K562 (cell line): Measurements from ENCODE around the gene AGRN. TPM values are rescaled to one million over a fixed set of nuclear protein-coding genes. Genes with fewer than 3 reads are reported as not detected.

ENCODE experiments used
- CBFA2T2 ChIP-seq: fragments of 450-650 bp; conservative IDR thresholded peaks from 2 replicates; pipeline ENCODE4 v1.6.1; 2017; ENCODE audit warnings: mild to moderate bottlenecking
- CC2D1A ChIP-seq: fragments of 450-650 bp; IDR thresholded peaks from 2 replicates; pipeline ENCODE4 v1.6.1; 2017; ENCODE audit warnings: mild to moderate bottlenecking
- DIDO1 ChIP-seq: fragments of 450-650 bp; IDR thresholded peaks from 2 replicates; pipeline ENCODE4 v1.6.1; 2016; ENCODE audit warnings: low read depth, missing biosample characterization, missing genetic modification characterization
- EZH2 ChIP-seq: IDR thresholded peaks from 2 replicates; pipeline ENCODE4 v1.6.1; 2012; ENCODE audit warnings: low read depth, mild to moderate bottlenecking, inconsistent platforms, low read length, borderline replicate concordance
- FOXA1 ChIP-seq: fragments of 450-650 bp; IDR thresholded peaks from 2 replicates; pipeline ENCODE4 v1.6.1; 2016; ENCODE audit warnings: mild to moderate bottlenecking, borderline replicate concordance
- HDAC8 ChIP-seq: fragments of 450-650 bp; IDR thresholded peaks from 2 replicates; pipeline ENCODE4 v1.6.1; 2016; ENCODE audit warnings: mild to moderate bottlenecking, missing genetic modification characterization, moderate library complexity, missing compliant biosample characterization
- MBD2 ChIP-seq: sonication (generic); IDR thresholded peaks from 2 replicates; pipeline ENCODE4 v1.6.1; 2016; ENCODE audit warnings: low read depth, borderline replicate concordance
- MCM2 ChIP-seq: fragments of 450-650 bp; IDR thresholded peaks from 2 replicates; pipeline ENCODE4 v1.6.1; 2017; ENCODE audit warnings: low read depth, mild to moderate bottlenecking
- NCOA2 ChIP-seq, 2 experiments: fragments of 450-650 bp; IDR thresholded peaks; 2 replicates each; pipeline ENCODE4 v1.6.1; 2018; ENCODE audit warnings: mild to moderate bottlenecking in 2 of 2, moderate library complexity in 1 of 2; ENCODE audit not compliant: partially characterized antibody in 2 of 2
- PBX2 ChIP-seq, 2 experiments: IDR thresholded peaks in 1 of 2; conservative IDR thresholded peaks in 1 of 2; 2 replicates each; pipeline ENCODE4 v1.6.1; 2016; ENCODE audit warnings: low read depth in 2 of 2, mild to moderate bottlenecking in 1 of 2, missing compliant biosample characterization in 1 of 2, missing genetic modification characterization in 1 of 2, moderate library complexity in 1 of 2
- SIX5 ChIP-seq, 2 experiments: IDR thresholded peaks; 2 replicates each; pipeline ENCODE4 v1.6.1; 2011; ENCODE audit warnings: low read length in 2 of 2, borderline replicate concordance in 1 of 2, low read depth in 1 of 2, mild to moderate bottlenecking in 1 of 2, moderate library complexity in 1 of 2; ENCODE audit not compliant: insufficient read depth in 1 of 2
- SMAD2 ChIP-seq: fragments of 150-350 bp; IDR thresholded peaks from 2 replicates; pipeline ENCODE4 v1.6.1; 2014; ENCODE audit warnings: low read depth, mild to moderate bottlenecking, low read length
- SMARCE1 ChIP-seq: fragments of 450-650 bp; IDR thresholded peaks from 2 replicates; pipeline ENCODE4 v1.7.1; 2016; ENCODE audit warnings: mild to moderate bottlenecking
- SOX6 ChIP-seq: fragments of 450-650 bp; IDR thresholded peaks from 2 replicates; pipeline ENCODE4 v1.6.1; 2014; ENCODE audit warnings: mild to moderate bottlenecking
- TFE3 ChIP-seq: fragments of 450-650 bp; formaldehyde crosslinking; IDR thresholded peaks from 2 replicates; pipeline ENCODE4 v1.4.0; 2020; ENCODE audit warnings: mild to moderate bottlenecking, mixed read lengths
- U2AF1 ChIP-seq: fragments of 200-400 bp; formaldehyde crosslinking; optimal IDR thresholded peaks from 2 replicates; pipeline ENCODE3; 2017; ENCODE audit warnings: mild to moderate bottlenecking, low read depth, low read length, moderate library complexity
- ZBTB11 ChIP-seq, 3 experiments: fragments of 200-800 bp in 1 of 3; fragments of 250-450 bp in 1 of 3; fragments of 450-650 bp in 1 of 3; sonication (Bioruptor Pico) in 1 of 3; sonication (Bioruptor generic) in 1 of 3; formaldehyde crosslinking in 1 of 3; IDR thresholded peaks; 2 replicates each; pipeline versions ENCODE4 v1.6.1 to v1.8.0; 2016 to 2022; ENCODE audit warnings: mild to moderate bottlenecking in 2 of 3, missing genetic modification characterization in 2 of 3, missing compliant biosample characterization in 1 of 3, moderate library complexity in 1 of 3
- ZNF174 ChIP-seq: fragments of 250-450 bp; sonication (Bioruptor Pico); IDR thresholded peaks from 2 replicates; pipeline ENCODE4 v1.4.0; 2020; ENCODE audit warnings: mild to moderate bottlenecking
- ZNF57 ChIP-seq: fragments of 450-650 bp; formaldehyde crosslinking; IDR thresholded peaks from 2 replicates; pipeline ENCODE4 v1.4.0; 2020; ENCODE audit warnings: mild to moderate bottlenecking, moderate library complexity
- ZNF77 ChIP-seq: fragments of 250-450 bp; sonication (Bioruptor Pico); IDR thresholded peaks from 2 replicates; pipeline ENCODE4 v1.5.0; 2020
- ZSCAN29 ChIP-seq: fragments of 450-650 bp; IDR thresholded peaks from 2 replicates; pipeline ENCODE4 v1.6.1; 2017
- polyA plus RNA-seq, 8 experiments: library from polyadenylated mRNA; depleted of rRNA in 4 of 8; stranded (reverse) in 5 of 8; unstranded in 3 of 8; fragments of >200 nt; fragmentation: Nextera tagmentation in 2 of 8; fragmentation: Illumina TruSeq in 1 of 8; extraction: Ambion mirVana in 2 of 8; extraction: Trizol in 1 of 8; gene quantifications; 2 replicates each; pipeline versions ENCODE4 v1.2.1 to v1.2.3, GENCODE V29; 2011 to 2014; ENCODE audit warnings: inconsistent platforms in 1 of 8, missing spikeins in 1 of 8
- total RNA-seq, 7 experiments: library from RNA; depleted of rRNA in 6 of 7; stranded (reverse); fragments of >200 nt in 6 of 7; fragmentation: Illumina TruSeq in 2 of 7; extraction: Trizol in 2 of 7; gene quantifications; 2 replicates each; pipeline versions ENCODE4 v1.2.1 to v1.2.3, GENCODE V29; 2011 to 2021; ENCODE audit warnings: low replicate concordance in 1 of 7

The AGRN gene
- total and polyA plus RNA-seq, 9 of the 15 experiments (the other 6 are each of a cell fraction or from before 2014, with no cell fraction given): 0.04 to 111 (median 18.1) TPM

GRCh38 chr1:1000357-1001056 lies 19.4 kb upstream of the AGRN start (continued):
- no peak for TF ChIP-seq ZNF174
- no peak for TF ChIP-seq PBX2 (CRISPR knock-in tag; IDR thresholded peaks at IDR 0.05; ENCODE audit: low read depth)
- TF ChIP-seq PBX2 (tag; conservative IDR thresholded peaks at IDR 0.05; ENCODE audit: low read depth): no peak
- TF ChIP-seq NCOA2 (IDR thresholded peaks at IDR 0.05; ENCODE audit: partially characterized antibody in 2 of 2): no peak
- TF ChIP-seq HDAC8 (tag): peak; percentile 58; the same call in 1 of the 2 replicates
- TF ChIP-seq MBD2: peak; percentile 79; the same call in 1 of the 2 replicates
- TF ChIP-seq SMAD2: no peak
- no peak for TF ChIP-seq FOXA1
- 0 out of 2 replicates have a peak, but pooled peaks have one; percentile 12 for TF ChIP-seq ZNF57 (CRISPR knock-in tag)
- TF ChIP-seq MCM2: no peak
- peak; percentile 59; the same call in 1 of the 2 replicates for TF ChIP-seq SOX6
- no peak for TF ChIP-seq SIX5 (IDR thresholded peaks at IDR 0.05; ENCODE audit: borderline replicate concordance in 1 of 2, insufficient read depth in 1 of 2, low read depth in 1 of 2, low read length in 2 of 2)
- no peak for TF ChIP-seq DIDO1 (tag)
- 0 out of 2 replicates have a peak, but pooled peaks have one; percentile 43 for TF ChIP-seq SMARCE1
- TF ChIP-seq ZNF77 (CRISPR knock-in tag): no peak
- peak; percentile 46; the same call in 1 of the 2 replicates for TF ChIP-seq CBFA2T2
- no peak; the same call in 1 of the 2 replicates for TF ChIP-seq ZSCAN29
- TF ChIP-seq TFE3 (CRISPR knock-in tag): peak; percentile 66
- peak in 1 of 3 experiments; percentile 76; a peak in 2 of 6 replicates for TF ChIP-seq ZBTB11 (CRISPR knock-in tag; IDR thresholded peaks at IDR 0.05)
- peak; percentile 97 for TF ChIP-seq U2AF1
- no peak for TF ChIP-seq EZH2
- TF ChIP-seq CC2D1A: no peak
